Measurements from ENCODE around the gene ALG9.

Gene ALG9

DNA sequence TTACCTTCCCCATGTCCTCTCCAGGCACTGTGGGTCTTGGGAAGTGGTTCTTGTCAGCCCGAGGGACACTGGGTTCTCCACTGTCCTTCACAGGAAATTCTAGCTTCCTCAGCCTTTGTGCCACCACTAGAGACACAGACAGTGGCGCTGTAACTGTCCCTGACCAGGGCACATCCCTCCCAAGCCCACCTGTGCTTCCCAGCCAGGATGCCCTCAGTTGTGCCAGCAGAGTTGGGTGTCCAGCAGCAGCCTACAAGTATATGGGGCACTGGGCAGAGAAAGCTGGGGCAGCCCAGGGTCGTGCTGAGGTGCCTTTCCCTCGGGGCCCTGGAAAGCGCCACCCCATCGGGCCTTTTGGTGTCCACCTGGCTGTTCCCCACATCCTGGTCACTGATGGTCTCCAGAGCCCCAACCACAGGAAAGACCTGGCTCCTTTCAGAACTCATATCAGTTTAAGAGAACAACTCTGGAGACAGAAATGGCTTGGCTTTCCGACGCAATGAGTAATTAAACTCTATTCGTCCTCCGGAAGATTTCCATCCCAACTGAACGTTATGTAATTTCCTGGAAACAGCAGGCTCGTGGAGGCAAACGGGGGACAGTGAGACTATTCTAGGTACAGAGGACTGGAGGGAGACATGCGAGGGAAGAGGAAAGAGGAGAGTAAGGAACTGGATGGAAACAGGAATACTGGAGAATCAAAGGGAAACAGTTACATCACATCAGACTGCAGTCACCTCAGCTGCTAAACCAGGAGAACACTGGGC is 133.8 kb downstream of the ALG9 start:
- Mint-ChIP-seq H3K4me3 (no peak overlapping the region), H3K36me3 (ENCODE audit: insufficient read depth) (peaks cover 23% of the 10 kb centered on the region), H3K27me3 (no peaks in the 10 kb centered on the region), H3K4me1 (peaks cover 15% of the 10 kb centered on the region), H3K27ac (ENCODE audit: low read depth) (peak overlapping the region; percentile 54), H3K9me3 (no peaks in the 10 kb centered on the region)
- no peak for DNase-seq (ENCODE audit: low spot score in 2 of 2)
- ATAC-seq (replicated peaks; ENCODE audit: extremely low read depth, poor library complexity, severe bottlenecking), result no peak

GRCh38 chr11:111736621-111737443 is 134.5 kb downstream of the ALG9 start:
- ATAC-seq (replicated peaks; ENCODE audit: extremely low read depth, poor library complexity, severe bottlenecking) (no peak), DNase-seq (ENCODE audit: low spot score in 2 of 2) (no peak)
- Mint-ChIP-seq H3K36me3 (ENCODE audit: insufficient read depth) (peaks cover 19% of the 10 kb centered on the region), H3K4me1 (peaks cover 14% of the 10 kb centered on the region), H3K4me3 (no peak overlapping the region), H3K27ac (ENCODE audit: low read depth) (peak overlapping the region; percentile 54), H3K27me3 (no peaks in the 10 kb centered on the region), H3K9me3 (no peaks in the 10 kb centered on the region)

Measured in central memory CD8-positive, alpha-beta T cell (primary cell).